ENCODE data around the gene ZNF524.
A peak's percentile ranks its signal among the peaks of the same experiment; 100 is the strongest.

The ZNF524 gene

DNA sequence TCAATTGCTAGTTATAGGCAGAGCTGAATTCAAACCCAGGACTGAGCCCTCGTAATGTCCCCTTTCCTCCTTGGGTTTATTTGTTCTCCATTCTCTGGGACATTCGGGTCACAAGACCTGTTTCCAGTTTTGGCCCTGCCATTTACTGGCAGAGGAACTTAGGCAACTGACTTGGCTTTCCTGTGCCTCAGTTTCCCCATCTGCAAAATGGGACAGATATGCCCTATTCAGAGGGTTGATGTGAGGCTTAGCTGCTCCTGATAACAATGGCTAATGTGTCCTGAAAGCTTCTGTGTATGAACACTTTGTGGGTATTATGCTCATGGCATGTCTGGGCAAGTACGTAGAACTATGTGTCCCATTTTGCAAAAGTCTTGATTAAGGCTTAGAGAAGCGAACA, 996 bp downstream of the ZNF524 start:
- peak overlapping the region; percentile 74 for H3K27ac Mint-ChIP-seq
- intact Hi-C loops (cut with micrococcal nuclease), result no loop called here
- H3K4me3 Mint-ChIP-seq, result peak overlapping the region; percentile 72
- H3K27me3 Mint-ChIP-seq, result no peaks in the 10 kb centered on the region
- H3K4me1 Mint-ChIP-seq (ENCODE audit: low read depth), result peaks cover 55% of the 10 kb centered on the region
- H3K9me3 Mint-ChIP-seq, result no peaks in the 10 kb centered on the region
- H3K36me3 Mint-ChIP-seq (ENCODE audit: low read depth), result peaks cover 61% of the 10 kb centered on the region

DNA sequence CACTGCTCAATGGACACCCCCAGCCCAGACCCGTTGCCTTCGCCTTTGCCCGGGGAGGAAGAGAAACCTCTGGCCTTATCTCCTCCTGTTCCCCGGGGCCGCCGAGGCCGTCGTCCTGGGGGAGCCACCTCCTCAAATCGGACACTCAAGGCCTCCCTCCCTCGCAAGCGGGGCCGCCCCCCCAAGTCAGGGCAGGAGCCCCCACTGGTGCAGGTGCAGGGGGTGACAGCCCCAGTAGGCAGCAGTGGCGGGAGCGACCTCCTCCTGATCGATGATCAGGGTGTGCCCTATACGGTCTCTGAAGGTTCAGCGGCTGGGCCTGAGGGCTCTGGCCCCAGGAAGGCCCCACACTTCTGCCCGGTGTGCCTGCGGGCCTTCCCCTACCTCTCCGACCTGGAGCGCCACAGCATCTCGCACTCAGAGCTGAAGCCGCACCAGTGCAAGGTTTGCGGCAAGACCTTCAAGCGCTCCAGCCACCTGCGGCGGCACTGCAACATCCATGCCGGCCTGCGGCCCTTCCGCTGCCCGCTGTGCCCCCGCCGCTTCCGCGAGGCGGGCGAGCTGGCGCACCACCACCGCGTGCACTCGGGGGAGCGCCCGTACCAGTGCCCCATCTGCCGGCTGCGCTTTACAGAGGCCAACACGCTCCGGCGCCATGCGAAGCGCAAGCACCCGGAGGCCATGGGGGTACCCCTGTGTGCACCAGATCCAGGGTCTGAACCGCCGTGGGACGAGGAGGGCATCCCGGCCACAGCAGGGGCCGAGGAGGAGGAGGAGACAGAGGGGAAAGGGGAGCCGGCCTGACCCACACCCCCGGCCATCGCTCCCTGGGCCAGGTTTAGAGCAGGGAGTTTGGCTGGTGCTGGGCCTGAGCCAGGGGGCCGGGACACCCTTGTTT, 2.3 kb downstream of the ZNF524 start:
- intact Hi-C loops (cut with micrococcal nuclease), result no loop called here
- Mint-ChIP-seq H3K27ac (peak overlapping the region; percentile 91), H3K4me1 (ENCODE audit: low read depth) (peaks cover 68% of the 10 kb centered on the region), H3K4me3 (no peak overlapping the region), H3K9me3 (no peaks in the 10 kb centered on the region), H3K27me3 (no peaks in the 10 kb centered on the region), H3K36me3 (ENCODE audit: low read depth) (peaks cover 61% of the 10 kb centered on the region)

DNA sequence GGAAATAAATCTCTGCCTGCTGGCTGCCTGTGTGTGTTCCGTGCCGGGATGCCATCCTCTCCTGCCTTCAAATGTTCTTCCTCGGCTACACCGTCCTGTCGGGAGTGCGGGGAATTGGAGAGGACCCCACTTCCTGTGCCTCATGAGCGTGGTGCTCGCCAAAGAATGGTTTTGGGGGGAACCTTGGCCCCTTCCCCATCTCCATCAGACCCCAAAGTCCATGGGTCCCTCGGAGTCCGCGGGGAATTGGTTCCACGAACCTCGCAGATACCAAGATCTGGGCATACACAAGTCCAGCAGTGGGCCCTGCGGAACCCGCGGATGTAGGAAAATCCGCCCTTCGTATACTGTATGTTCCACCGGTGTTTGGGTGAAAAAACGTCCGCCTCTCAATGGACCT, 3.0 kb downstream of the ZNF524 start:
- Mint-ChIP-seq H3K27ac (peak overlapping the region; percentile 91), H3K9me3 (no peaks in the 10 kb centered on the region), H3K4me3 (no peak overlapping the region), H3K27me3 (no peaks in the 10 kb centered on the region), H3K36me3 (ENCODE audit: low read depth) (peaks cover 61% of the 10 kb centered on the region), H3K4me1 (ENCODE audit: low read depth) (peaks cover 70% of the 10 kb centered on the region)
- intact Hi-C loops (cut with micrococcal nuclease), result no loop called here

GRCh38 chr19:55603581-55604292, 3.6 kb downstream of the ZNF524 start:
- peak overlapping the region; percentile 78 for H3K4me3 Mint-ChIP-seq
- H3K4me1 Mint-ChIP-seq (ENCODE audit: low read depth), result peaks cover 70% of the 10 kb centered on the region
- no peaks in the 10 kb centered on the region for H3K9me3 Mint-ChIP-seq
- no peaks in the 10 kb centered on the region for H3K27me3 Mint-ChIP-seq
- peaks cover 66% of the 10 kb centered on the region for H3K36me3 Mint-ChIP-seq (ENCODE audit: low read depth)
- peak overlapping the region; percentile 91 for H3K27ac Mint-ChIP-seq
- intact Hi-C loops (cut with micrococcal nuclease), result no loop called here

- H3K4me3 Mint-ChIP-seq, result peak overlapping the region; percentile 78
- peaks cover 72% of the 10 kb centered on the region for H3K36me3 Mint-ChIP-seq (ENCODE audit: low read depth)
- H3K4me1 Mint-ChIP-seq (ENCODE audit: low read depth), result peaks cover 80% of the 10 kb centered on the region
- no peaks in the 10 kb centered on the region for H3K9me3 Mint-ChIP-seq
- no peaks in the 10 kb centered on the region for H3K27me3 Mint-ChIP-seq
- H3K27ac Mint-ChIP-seq, result peak overlapping the region; percentile 91
- intact Hi-C loops (cut with micrococcal nuclease), result no loop called here
Measured at GRCh38 chr19:55605207-55605636, 5.1 kb downstream of the ZNF524 start.

DNA sequence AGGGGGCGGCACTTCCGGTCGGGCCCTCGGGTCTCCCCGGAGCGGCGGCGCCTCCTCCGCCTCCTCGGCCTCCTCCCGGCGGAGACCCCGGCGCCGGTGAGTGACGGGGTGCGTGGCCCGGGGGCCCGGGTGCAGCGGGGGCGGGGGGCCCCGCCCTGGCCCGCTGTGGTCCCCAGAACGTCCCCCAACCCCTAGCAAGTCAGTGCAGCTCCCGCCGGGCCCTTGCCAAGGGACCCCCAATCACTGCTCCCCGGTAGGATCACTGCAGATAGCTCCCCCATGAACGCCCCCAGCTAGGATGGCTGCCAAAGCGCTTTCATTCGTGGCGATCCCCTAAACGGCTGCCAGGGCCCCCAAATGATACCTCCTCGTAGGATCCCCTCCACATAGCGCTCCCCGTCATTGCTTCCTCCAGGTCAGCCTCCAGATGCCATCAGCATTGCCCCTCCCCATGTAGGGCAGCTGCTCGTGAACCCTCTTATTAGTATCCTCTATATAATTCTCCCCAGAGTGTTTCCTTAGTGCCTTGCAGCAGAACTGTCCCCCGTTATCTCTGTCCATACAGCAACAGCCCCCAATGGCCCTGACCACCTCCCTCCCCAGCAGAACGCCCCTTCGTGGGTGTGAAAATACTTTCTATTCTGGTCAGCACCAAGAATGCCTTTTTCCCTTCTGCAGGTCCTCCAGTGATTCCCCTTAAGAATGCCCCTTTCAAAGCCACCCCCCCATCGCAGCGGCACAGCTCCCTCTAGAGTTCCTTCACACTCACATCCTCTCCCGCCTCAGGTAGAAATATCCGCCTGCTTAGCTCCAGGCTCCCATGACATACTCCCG, 5.8 kb downstream of the ZNF524 start, which contains the start of gene ZNF865:
Gene ZNF865, plus strand, starts transcription at position 11 of the 834 bp plus-strand sequence. CDS start 7,972 bp downstream, outside the sequence.
- Mint-ChIP-seq H3K27ac (peak within 1 kb of the TSS; percentile 91), H3K4me1 (ENCODE audit: low read depth) (peaks cover 86% of the 10 kb centered on the region), H3K36me3 (ENCODE audit: low read depth) (peaks cover 78% of the 10 kb centered on the region), H3K27me3 (no peaks in the 10 kb centered on the region), H3K9me3 (no peaks in the 10 kb centered on the region), H3K4me3 (peak within 1 kb of the TSS; percentile 94)
- intact Hi-C loops (cut with micrococcal nuclease), result no loop called here

DNA sequence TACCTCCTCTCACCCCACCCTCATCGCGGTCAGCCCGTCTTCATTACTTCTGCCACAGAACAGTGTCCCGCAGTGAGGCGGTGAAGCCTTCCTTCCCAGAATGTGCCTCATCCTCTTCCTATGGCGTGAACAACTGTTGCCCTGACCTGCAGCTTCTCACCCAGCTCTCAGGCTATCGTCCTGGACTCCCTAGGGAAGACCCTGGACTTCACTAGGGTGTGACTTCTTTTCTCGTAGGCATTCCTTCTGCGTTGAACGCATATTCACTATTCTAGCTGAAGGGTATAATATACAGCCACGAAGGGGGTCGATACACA, 6.3 kb downstream of the ZNF524 start:
- Mint-ChIP-seq H3K4me1 (ENCODE audit: low read depth) (peaks cover 86% of the 10 kb centered on the region), H3K9me3 (no peaks in the 10 kb centered on the region), H3K36me3 (ENCODE audit: low read depth) (peaks cover 84% of the 10 kb centered on the region), H3K4me3 (peak overlapping the region; percentile 94), H3K27me3 (no peaks in the 10 kb centered on the region), H3K27ac (peak overlapping the region; percentile 91)
- intact Hi-C loops (cut with micrococcal nuclease), result no loop called here

DNA sequence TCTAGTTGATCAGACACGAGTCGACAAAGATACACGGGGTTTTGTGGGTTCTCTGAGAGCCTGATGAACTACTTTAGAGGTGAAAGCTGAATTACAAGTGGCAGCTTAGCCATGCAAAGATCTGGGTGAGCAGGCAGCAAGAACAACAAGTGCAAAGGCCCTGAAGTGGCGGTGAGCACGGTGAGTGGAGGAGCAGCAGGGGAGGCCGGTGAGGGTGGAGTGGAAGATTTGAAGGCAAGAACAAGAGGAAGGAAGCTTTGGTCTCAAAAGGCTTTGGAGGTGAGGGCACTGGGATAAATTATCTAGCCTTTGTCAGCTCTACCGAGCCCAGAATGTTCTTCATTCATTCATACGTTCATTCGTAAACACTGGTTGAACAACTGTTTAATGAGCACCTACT, 6.7 kb downstream of the ZNF524 start:
- intact Hi-C loops (cut with micrococcal nuclease), result no loop called here
- no peaks in the 10 kb centered on the region for H3K27me3 Mint-ChIP-seq
- peak overlapping the region; percentile 94 for H3K4me3 Mint-ChIP-seq
- H3K4me1 Mint-ChIP-seq (ENCODE audit: low read depth), result peaks cover 86% of the 10 kb centered on the region
- H3K9me3 Mint-ChIP-seq, result no peaks in the 10 kb centered on the region
- H3K36me3 Mint-ChIP-seq (ENCODE audit: low read depth), result peaks cover 81% of the 10 kb centered on the region
- H3K27ac Mint-ChIP-seq, result peak overlapping the region; percentile 91

DNA sequence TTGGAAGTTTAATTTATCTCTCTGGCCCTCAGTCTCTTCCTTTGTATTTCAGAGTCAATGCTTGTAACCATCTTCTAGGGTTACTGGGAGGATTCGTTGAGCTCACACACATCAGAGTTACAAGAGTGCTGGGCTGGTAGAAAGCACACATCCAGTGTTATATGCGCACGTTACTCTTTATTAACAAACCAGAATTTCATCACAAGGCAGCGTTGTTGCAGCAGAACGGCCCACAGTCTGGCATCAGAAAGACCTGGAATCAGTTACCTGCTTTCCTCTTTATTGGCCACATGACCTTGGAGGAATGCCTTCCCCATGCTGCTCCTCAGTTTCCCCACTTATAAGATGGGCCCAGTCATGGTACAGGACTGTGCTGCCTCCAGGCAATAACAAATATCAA, 9.2 kb downstream of the ZNF524 start:
- Mint-ChIP-seq H3K27ac (no peak overlapping the region), H3K36me3 (ENCODE audit: low read depth) (peaks cover 77% of the 10 kb centered on the region), H3K9me3 (no peaks in the 10 kb centered on the region), H3K27me3 (no peaks in the 10 kb centered on the region), H3K4me1 (ENCODE audit: low read depth) (peaks cover 78% of the 10 kb centered on the region), H3K4me3 (no peak overlapping the region)
- intact Hi-C loops (cut with micrococcal nuclease), result no loop called here

DNA sequence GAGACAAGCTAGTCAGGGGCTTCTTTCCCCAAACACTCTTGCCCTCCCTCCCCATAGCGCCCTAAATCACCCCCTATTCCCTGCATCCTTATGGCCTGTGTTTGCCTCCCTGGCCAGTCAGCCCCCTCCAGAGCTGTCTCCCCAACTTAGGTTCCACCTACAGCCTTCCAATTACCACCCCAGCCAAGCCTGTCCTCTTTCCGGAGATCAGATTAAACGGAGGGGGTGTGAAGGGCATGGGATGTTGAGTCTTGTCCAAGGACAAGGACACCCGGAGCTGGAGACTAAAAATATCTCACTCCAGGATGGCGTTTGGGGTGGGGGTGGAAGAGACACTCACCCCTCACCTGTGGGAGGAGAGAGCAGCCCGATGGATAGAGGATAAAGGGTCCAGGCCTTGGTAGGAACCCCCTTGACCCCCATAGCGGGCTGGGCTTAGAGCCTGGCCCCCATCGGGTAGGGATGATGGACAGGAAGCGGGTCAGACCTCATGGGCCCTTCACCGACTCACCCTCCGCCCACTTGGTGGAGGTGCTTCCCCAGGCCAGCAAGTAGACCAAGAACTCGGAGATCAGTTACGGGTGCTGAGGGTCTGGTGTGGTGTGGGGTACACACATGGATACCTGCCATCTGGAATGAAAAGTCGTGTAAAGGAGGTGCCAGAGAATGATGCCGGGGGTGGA, 11.4 kb downstream of the ZNF524 start:
- peaks cover 90% of the 10 kb centered on the region for H3K36me3 Mint-ChIP-seq (ENCODE audit: low read depth)
- intact Hi-C loops (cut with micrococcal nuclease), result no loop called here
- H3K27ac Mint-ChIP-seq, result peak overlapping the region; percentile 71
- H3K4me3 Mint-ChIP-seq, result peak overlapping the region; percentile 50
- no peaks in the 10 kb centered on the region for H3K9me3 Mint-ChIP-seq
- H3K27me3 Mint-ChIP-seq, result no peaks in the 10 kb centered on the region
- peaks cover 65% of the 10 kb centered on the region for H3K4me1 Mint-ChIP-seq (ENCODE audit: low read depth)

GRCh38 chr19:55611983-55612645, 12.0 kb downstream of the ZNF524 start:
- peaks cover 65% of the 10 kb centered on the region for H3K4me1 Mint-ChIP-seq (ENCODE audit: low read depth)
- no peaks in the 10 kb centered on the region for H3K27me3 Mint-ChIP-seq
- H3K36me3 Mint-ChIP-seq (ENCODE audit: low read depth), result peaks cover 90% of the 10 kb centered on the region
- H3K9me3 Mint-ChIP-seq, result no peaks in the 10 kb centered on the region
- peak overlapping the region; percentile 50 for H3K4me3 Mint-ChIP-seq
- peak overlapping the region; percentile 71 for H3K27ac Mint-ChIP-seq
- intact Hi-C loops (cut with micrococcal nuclease), result no loop called here

DNA sequence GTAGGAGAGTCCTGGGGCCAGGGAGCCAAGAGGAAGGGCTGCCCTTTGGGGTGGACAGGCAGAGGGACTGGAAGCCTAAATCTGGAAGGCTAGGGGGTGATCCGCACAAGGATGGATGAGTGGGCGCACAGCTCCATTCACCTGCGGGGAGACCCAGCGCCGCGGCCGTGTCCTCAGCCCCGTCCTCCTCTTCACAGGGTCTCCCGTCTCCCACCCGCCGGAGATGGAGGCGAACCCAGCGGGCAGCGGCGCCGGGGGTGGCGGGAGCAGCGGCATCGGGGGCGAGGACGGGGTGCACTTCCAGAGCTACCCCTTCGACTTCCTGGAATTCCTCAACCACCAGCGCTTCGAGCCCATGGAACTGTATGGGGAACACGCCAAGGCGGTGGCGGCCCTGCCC, 13.3 kb downstream of the ZNF524 start:
- Mint-ChIP-seq H3K4me3 (no peak overlapping the region), H3K27me3 (no peaks in the 10 kb centered on the region), H3K36me3 (ENCODE audit: low read depth) (peaks cover 86% of the 10 kb centered on the region), H3K9me3 (no peaks in the 10 kb centered on the region), H3K27ac (peak overlapping the region; percentile 71), H3K4me1 (ENCODE audit: low read depth) (peaks cover 61% of the 10 kb centered on the region)
- intact Hi-C loops (cut with micrococcal nuclease), result no loop called here
